Measurements from ENCODE around the gene ALG8.

DNA sequence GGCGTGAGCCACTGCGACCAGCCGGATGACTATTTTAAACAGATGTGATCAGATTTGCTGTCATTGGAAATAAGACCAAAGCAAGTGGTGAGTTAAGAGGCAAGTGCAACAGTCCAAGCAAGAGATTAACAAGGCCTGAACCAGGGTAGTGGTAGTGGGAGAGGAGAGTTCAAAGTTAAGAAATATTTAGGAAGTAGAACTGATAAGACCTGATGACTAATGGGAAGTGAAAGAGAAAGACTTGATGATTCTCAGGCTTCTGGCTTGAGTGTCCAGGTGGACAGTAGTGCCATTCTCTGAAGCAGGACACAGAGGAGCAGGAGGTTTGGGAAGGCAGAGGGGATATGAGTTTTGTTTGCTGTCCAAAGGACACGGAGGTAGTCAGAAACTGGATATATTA, 67.0 kb downstream of the ALG8 start:
- TF ChIP-seq POLR2A (IDR thresholded peaks at IDR 0.05): no peak
- TF ChIP-seq, protein P1, sequence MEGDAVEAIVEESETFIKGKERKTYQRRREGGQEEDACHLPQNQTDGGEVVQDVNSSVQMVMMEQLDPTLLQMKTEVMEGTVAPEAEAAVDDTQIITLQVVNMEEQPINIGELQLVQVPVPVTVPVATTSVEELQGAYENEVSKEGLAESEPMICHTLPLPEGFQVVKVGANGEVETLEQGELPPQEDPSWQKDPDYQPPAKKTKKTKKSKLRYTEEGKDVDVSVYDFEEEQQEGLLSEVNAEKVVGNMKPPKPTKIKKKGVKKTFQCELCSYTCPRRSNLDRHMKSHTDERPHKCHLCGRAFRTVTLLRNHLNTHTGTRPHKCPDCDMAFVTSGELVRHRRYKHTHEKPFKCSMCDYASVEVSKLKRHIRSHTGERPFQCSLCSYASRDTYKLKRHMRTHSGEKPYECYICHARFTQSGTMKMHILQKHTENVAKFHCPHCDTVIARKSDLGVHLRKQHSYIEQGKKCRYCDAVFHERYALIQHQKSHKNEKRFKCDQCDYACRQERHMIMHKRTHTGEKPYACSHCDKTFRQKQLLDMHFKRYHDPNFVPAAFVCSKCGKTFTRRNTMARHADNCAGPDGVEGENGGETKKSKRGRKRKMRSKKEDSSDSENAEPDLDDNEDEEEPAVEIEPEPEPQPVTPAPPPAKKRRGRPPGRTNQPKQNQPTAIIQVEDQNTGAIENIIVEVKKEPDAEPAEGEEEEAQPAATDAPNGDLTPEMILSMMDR (IDR thresholded peaks at IDR 0.05): no peak

Data from body of pancreas (tissue), 4 donors.